Globus pallidus (tissue), 1 donor: Measurements from ENCODE around the gene UBAP2.

Source experiments
- DNase-seq: peaks from one replicate; pipeline ENCODE4 v3.0.0-alpha.2; 2015; ENCODE audit warnings: low spot score

Gene UBAP2

GRCh38 chr9:33923998-33924701 is 124.5 kb downstream of the UBAP2 start:
- DNase-seq: no peak

DNA sequence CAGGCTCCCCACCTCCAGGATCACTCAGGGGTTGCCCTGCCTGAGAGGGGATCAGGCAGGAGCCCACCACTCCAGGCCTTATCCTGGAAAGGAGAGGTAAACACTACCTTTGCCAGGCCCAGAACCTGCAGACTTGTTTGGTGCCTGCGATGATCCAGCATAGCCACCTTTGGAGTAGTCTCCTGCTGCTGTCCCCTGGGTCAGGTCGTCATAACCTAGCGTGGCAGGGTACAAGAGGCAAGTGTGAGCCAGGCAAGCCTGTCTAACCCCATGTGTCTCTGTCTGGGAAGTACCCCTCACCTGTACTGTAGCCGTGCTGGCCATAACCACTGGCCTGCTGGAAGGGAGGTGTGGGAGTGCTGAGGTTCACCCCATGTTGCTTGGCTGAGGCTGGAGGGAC is 125.6 kb downstream of the UBAP2 start:
- no peak for DNase-seq

DNA sequence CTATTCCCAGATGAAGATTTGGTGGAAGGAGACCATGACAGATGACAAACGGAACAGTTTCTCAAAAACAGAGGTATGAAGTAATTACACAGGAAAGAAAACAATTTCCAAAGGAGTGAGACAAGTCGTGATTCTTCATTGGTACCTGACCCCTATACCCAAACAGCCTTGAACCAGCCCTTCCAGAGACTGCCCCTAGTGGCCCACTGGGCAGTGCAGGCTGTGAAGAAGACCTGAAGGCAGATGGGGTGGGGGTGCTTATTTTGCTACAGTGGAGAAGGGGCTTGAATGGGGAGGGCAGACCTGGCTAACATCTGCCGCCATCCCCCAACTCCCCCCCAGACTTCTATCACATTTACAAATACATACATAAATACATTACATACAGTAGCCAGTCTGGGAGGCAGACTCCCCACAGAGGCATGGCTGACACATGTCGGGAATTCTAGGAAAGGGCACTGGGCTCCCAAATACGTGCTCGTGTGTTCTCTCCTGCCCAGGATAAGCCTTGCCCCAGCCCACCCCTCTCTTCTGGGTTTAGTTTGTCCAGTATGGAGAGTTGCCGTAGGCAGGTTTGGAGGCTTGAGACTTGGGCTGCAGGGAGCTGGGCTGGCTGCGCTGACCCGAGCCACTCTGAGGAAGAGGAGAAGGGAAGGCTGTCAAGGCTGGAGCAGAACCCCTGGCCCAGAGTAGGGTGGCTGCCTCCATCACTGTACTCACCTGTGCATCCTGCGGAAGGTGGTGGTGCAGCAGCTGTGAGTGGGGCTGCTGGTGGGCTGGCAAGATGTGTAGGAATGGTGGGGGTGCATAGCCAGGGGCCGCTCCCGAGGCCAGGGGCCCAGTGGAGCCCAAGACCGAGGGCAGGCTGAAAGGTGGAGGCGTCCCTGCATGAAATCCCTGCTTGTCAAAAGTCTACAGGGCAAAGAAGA is 126.5 kb downstream of the UBAP2 start:
- DNase-seq: no peak

DNA sequence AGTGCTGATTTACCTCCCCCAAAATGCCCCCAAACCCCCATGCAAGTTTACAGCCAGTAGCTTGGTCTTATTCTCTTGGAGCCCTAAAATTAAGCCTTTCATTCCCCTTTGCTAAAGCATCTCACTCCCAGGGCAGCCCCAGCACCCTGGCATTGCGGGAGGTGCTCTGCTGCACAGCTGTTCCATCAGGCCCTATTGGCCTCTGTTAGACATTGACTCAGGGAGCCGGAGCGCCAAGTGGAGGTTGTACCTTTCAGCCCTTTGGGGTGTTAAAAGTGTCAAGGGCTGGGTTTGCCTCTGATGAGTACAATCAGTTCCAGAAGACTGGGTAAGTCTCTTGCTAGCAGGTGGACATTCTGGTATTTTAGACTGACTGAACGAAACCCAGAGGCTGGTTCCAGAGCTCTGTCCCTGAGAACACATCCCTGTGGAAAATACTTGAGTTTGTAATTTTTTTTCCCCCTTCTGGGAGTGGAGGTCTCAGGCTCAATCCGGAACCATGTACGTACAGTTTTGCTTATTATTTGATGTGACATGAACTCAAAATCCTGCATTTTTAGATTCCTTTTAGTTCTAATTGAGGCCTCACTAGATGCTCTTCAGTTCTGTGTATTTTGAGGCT is 129.3 kb downstream of the UBAP2 start:
- no peak for DNase-seq

- no peak for DNase-seq
These were observed 131.7 kb downstream of the UBAP2 start for GRCh38 chr9:33917036-33917435.

DNA sequence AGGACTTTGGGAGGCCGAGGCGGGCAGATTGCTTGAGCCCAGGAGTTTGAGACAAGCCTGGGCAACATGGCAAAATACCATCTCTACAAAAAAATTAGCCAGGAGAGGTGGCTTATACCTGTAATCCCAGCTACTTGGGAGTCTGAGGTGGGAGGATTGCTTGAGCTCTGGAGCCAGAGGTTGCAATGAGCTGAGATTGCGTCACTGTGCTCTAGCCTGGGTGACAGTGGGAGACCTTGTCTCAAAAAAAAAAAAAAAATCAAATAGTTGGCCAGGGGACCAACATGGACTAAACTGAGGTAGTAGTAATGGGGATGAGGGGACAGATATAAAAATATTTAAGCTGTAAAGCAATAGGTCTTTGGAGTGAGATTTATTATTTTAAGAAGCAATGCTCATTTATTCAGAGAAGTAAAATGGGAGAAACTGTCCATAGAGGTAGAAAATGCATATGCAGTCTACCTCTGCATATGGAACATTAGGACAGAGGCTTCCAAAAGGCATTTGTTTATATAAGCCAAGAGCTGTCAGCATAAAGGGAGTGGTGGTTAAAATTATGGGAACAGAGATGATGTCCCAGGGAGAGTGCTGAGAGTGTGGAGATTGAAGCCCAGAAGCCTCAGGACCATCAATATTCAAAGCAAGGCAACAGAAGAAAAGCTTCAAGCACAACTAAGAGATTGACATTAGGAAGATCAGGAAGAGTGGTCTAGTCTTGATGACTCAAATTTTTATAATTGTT is 133.6 kb downstream of the UBAP2 start:
- DNase-seq: no peak

DNA sequence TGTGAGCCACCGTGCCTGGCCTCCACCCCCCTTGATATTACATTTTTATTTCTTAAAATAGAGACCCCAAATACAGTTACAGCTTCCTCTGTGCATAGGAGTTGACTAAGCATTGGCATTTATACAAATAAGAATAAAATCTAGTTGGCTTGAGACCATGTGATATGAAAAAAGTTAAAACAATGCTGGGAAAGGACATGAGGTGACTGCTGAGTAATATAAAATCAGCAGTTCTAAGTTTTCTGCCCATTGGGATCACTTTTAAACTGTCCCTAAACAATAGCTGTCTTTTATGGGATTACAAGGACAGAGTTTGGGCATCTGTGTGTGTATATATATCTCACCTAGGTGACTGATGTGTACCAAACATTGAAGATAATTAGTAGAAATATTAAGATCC is 135.1 kb downstream of the UBAP2 start:
- no peak for DNase-seq

- DNase-seq: no peak
These were observed 139.9 kb downstream of the UBAP2 start for GRCh38 chr9:33908749-33909148.

DNA sequence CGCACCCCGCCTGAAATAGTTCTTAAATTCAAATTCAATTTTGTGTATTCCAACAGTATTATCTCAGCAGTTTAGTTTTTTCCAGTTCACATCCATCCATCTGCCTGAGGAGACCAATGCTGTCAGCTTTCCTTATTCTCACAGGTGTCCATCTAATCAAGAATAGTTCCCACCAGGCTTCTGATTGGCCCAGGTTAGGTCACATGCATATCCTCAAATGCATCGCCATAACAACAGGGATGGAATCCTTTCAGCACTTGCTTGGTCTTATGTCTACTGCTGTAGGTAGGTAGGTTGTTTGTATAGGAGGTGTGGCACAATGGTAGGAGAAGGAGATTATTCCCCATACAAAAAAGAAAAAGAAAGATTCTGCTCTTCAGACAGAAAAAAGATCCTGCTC is 140.6 kb downstream of the UBAP2 start:
- no peak for DNase-seq

- no peak for DNase-seq
These were observed 141.3 kb downstream of the UBAP2 start for GRCh38 chr9:33907347-33907746.

- DNase-seq: no peak
These were observed 141.9 kb downstream of the UBAP2 start for GRCh38 chr9:33906769-33907168.

DNA sequence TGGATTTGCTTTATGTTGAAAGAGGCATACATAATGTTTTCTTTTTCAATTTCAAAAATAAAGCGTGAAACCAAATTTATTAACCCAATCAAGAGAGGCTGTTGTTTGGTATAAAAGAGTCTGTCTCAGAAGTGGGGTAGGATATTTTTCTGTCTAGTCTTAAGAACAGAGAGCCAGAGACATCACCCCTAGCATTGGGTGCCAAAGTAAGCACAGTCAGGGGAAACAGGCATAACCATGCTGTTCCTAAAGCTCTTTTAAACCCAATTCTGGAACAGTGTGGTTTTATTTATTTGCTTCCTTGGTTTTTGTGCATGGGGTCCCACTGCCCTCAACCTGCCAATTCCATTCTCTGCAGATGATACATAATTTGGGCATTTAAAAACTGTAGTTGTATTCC is 143.6 kb downstream of the UBAP2 start:
- DNase-seq: no peak

DNA sequence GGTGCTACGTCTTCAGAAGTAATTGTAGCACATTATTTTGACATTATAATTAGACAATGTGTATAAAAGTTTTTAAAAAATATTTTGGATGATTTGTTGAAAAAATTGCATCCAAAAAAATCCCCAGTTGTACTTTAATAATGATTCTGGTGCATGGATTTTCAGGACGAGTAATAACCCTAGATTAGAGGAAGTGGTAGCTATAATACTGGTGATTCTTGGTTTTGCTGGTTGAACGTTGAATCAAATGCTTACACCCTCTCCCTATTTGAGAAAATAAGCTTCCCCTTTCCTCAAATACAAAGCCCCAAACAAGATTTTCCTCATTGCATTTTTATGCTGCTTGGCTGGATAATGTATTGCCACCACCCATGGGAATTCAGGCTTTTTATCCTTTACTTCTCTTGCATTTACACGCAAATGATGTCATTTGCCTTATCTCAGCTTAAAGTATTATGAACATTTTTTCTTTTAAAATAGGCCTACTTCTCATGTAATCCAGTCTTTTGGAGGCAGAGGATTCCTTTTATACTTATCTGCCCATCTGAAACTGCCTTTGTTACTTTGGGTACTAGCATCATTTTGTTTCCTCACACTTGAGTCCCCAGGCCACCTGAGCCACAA is 145.4 kb downstream of the UBAP2 start:
- no peak for DNase-seq

DNA sequence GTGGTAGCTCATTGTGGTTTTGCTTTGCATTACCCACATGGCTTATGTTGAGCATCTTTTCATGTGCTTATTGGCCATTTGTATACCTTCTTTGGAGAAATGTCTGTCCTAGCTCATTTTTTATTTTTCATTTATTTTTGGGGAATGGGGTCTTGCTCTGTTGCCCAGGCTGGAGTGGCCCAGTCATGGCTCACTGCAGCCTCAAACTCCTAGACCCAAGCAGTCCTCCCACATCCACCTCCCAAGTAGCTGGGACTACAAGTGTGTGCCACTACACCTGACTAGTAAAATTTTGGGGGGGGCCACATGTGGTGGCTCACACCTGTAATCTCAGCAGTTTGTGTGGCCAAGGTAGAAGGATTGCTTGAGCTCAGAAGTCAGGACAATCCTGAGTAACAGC is 154.4 kb downstream of the UBAP2 start:
- DNase-seq: no peak

DNA sequence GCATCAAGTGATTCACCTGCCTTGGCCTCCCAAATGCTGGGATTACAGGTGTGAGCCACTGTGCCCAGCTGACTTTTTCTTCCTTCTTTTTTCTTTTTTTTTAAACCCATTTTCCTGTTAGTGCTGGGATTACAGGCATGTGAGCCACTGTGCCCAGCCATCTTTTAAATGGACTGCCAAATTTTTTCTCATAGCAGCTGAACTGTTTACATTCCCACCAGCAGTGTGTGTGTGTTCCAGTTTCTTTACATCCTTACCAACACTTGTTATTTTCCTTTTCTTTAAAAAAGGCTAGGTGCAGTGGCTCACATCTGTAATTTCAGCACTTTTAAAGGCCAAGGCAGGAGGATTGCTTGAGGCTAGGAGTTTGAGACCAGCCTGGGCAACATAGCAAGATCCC is 154.8 kb downstream of the UBAP2 start:
- DNase-seq: no peak

GRCh38 chr9:33885948-33886347 is 162.7 kb downstream of the UBAP2 start:
- no peak for DNase-seq

DNA sequence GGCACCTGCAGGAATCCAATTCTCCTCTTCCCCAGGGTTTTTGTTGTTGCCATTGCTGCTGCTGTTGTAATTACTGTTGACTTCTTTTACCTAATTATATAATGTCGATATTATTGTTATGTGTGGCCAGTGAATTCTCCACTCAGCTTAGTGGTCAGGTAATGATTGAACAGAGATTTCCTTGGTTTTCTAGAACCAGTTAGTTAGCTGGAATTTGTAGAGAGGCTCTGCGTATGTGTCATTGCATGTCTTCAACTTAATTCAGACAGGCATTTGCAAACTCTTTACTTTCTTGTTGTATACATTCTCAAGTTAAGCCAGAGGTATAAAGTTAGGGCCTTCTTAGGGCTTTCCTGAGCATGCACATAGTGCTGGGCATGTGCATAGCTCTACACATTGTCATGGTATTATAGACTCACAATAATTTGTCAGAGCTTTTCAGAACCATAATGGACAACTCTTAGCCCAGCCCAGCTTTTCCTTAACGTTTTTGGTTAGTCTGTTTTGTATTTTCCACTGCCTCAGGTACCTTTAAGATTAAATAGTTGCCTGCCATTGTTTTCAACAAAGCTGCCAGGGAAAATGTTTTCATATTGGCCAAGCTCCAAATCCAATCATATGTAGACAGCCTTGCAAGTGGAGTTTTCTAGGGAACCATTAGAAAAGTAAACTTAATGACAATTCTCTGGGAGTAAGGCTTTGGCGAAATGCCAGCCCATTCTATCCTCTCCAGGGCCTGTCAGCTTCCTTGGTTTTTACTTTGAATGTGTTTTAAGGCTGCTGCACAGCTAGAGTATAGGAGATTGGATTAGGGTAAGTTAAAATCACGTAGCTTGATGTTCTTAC is 163.6 kb downstream of the UBAP2 start:
- no peak for DNase-seq

DNA sequence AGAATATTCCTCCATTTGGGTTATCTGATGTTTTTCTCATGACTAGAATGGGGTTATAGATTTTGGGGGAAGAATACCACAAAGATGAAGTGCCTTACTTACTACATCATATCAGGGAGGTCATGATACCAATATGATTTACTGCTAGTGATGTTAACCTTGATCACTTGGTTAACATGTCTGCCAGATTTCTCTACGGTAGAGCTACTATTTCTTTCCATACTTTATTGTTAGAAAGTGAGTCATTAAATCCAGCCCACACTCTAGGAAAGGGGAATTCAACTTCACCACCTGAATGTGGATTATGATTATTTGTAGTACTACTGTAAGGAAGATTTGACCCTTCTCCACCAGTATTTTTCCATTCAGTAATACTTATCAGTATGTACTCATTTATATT is 167.1 kb downstream of the UBAP2 start:
- DNase-seq: no peak

- no peak for DNase-seq
These were observed 168.2 kb downstream of the UBAP2 start for GRCh38 chr9:33880211-33881089.
